Globus pallidus (tissue), 1 donor: ENCODE data around the gene HOXD9.

Experiments
- DNase-seq: peaks from one replicate; pipeline ENCODE4 v3.0.0-alpha.2; 2015; ENCODE audit warnings: low spot score

Gene HOXD9

GRCh38 chr2:176122683-176123410 lies at the start of gene HOXD9:
Gene HOXD9, plus strand, starts transcription at chr2:176122719. Its CDS starts 50 bp downstream, at chr2:176122769.
- DNase-seq, result no peak

DNA sequence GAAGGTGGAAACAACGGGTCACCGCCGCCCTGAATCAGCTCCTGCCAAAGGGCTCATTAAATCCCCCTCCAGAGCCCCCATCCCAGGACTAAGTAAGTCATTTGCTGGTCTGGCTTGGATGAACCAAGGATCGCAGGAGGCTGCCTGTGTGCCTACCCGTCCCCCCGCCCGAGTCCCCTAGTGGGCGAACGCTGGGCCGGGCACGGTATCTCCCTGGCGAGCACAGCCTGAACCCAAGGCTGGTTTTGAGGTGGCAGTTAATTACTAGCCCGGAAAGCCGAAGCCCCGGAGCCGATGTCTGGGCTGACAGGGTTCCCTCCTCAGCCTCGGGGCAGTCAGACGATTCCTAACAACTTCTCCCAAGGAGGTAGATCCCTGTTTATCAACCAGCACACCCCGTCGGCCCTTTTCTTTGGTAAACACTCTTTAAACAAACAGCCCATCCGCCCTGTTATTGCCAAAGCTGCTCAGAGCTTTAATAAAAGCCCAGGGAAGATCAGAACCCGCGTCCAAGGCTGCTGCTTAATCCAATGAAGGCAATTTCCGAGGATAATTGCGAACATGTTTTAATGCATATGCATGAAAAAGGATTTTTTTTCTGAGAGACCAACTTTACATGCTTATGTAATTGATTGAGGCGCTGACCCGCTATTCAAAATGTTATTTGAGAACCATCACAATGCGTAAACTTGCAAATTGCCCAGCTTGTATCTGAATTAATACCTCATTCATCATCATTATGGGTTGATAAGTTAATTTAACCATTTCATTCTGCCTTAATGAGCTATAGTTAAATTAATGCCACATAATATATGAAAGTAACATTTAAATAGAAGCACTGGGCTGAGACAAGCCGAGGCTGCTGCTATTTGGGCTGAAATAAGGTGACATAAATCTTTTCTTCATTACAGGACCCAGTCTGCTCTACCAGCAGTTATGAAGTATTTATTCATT lies 49.3 kb upstream of the HOXD9 start:
- no peak for DNase-seq

DNA sequence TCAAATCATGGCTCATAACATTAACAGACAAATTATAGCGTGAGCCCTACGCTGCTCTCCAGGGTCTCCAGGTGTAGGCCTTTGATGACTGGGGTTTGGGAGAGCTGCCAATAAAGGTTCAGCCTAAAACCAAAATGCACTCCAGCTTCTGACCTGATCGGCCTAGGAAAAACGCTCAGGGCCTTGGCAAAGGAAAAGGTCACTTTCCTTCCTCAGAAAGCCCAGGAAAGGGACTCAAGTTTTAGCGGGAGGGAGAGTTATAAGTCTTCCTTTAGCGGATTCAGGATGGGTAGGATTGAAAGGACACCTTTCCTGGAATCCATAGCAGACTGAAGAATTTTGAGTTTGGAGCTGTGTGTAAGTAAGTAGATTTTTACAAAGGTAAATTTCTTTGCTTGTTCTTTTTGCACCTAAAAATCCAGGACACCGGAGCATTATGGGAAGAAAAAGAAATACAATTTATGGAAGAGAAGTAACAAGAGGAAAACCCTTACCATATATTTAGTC lies 47.5 kb upstream of the HOXD9 start:
- DNase-seq, result no peak

GRCh38 chr2:176075481-176075880 lies 47.0 kb upstream of the HOXD9 start:
- no peak for DNase-seq

DNA sequence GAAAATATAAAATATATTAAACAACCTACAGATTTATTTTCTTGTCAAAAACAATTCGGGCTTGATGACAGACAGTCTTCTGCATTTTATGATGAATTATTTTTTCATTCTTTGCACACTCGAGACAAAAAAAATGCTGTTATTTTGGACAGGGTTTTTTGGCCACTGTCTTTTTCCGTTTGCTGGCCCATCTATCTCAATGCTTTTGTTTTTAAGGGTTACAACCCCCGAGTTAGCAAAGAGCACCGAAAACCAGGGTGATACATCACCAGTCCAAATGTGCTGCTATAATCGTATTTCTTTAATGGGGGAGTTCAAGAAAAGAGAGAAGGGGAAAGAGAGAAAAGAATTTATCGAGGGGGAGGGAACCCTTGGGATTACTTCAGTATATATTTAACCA lies 46.5 kb upstream of the HOXD9 start:
- DNase-seq, result no peak

DNA sequence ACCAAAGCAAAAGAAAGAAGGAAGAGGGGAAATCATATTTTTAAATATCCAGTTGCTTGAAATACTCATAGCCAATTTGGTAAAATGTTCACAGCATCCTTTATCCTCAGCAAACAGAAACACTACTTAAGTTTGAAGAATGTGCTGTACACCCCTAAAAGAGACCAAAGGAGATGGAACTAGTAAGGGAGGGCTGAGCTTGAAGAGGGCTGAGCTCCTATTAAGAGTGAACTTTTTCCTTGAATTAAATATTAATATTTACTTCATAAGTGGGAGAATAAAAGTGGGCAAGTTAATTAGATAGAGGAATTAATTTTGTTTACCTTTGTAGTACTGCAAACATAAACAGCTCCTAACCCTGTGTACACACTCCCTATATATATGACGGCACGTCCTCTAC lies 45.7 kb upstream of the HOXD9 start:
- DNase-seq, result no peak

DNA sequence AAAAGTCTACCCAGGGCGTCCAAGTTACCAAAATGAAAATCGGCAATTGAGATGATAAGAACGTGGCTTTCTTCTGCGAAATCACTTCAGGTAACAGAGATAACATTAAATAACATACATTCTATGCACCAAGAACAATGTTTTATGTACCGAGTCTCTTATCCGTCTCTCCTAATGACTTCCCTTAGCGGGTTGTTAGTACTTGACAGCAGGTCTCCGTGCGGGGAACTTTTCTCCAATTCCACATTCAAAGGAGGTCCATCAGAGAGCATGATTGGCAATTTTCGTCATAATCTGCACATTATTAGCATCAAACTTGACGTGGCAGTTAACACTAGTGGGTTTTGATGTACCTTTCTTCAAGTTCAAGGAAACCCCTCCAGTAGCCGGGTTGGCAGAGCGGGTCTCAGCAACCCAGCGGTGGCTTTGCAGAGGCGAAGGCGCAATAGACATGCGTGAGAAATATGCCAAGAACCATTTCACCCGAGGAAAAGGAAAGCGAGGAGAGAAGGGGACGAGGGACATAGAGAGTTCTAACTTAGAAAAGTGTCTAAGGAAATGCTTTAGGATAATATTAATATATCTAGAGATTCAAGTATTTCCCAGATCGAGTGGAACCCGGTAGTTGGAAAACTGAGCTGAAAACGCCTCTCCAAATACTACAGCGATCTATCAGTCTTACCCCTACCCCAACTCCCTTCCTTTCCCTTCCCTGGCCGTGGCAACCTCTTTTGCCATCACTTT lies 43.8 kb upstream of the HOXD9 start:
- DNase-seq, result no peak

DNA sequence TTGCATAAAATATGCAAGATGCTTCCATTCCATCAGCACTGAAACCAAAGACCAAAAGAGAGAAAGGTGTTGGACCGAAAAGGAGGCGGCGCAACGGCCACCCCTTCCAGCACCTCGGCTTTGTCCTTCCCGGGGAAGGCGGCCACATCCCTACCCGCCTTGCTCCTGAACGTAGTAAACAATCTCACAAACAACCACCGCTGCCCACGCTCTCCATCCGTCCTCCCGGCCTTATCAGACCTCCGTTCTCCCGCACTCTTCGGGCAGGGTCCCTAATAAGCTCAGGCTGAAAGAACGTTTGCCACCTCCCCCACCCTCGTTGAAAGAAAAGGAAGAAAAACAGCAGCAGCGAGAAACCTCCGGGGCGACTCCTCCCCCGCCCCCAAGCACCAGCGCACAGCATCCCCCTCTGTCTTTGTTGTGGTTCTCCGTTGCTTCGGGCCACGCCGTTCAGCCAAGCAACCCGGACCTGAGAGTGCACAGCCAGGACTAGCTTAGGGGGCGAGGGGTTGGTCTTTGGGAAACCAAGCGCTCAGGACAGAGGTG lies 43.2 kb upstream of the HOXD9 start:
- no peak for DNase-seq

GRCh38 chr2:176079831-176080539 lies 42.5 kb upstream of the HOXD9 start:
- no peak for DNase-seq

GRCh38 chr2:176080540-176081375 lies 41.8 kb upstream of the HOXD9 start:
- no peak for DNase-seq

DNA sequence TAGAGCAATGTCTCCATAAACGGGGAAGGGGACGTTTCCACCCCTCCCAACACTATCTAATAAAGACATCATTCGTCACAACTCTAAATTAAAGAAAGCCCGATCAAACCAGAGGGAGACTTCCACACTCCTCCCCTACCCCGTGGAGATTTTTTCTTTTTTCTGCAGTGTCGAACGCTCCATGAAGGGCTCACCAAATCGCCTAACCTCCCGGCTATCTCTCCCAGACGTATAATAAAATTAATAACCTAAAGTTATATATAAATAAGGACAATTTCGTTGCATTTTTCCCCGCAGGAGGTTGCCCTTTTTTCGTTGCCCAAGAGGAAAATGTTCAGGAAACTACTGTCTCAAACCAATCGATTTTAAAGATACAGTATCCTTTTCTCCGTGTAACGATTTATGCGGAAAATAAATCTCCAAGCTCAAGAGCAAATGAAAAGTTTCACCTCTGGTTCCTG lies 41.1 kb upstream of the HOXD9 start:
- no peak for DNase-seq

GRCh38 chr2:176081837-176082524 lies 40.5 kb upstream of the HOXD9 start:
- DNase-seq, result no peak

DNA sequence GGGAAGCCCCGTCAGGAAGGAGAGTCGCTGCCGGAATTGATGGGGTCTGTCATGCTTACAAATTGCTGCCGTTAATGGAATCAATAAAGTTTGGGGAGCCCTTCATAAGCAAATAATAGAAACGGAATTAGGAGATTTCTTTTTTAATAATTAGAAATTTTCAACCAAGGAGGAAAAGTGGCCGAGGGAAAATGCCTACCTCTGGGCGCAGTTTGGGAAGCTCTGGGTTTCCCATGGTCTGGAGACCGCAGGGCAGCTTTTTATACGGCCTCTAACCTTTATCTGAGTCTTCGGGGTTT lies 40.0 kb upstream of the HOXD9 start:
- no peak for DNase-seq

- no peak for DNase-seq
Observed at GRCh38 chr2:176082824-176083751, 39.4 kb upstream of the HOXD9 start.

GRCh38 chr2:176083796-176084261 lies 38.7 kb upstream of the HOXD9 start, which contains the start of gene EVX2:
Gene EVX2, minus strand, starts transcription at chr2:176083962. Its CDS starts 186 bp downstream, at chr2:176083776.
- DNase-seq, result no peak

DNA sequence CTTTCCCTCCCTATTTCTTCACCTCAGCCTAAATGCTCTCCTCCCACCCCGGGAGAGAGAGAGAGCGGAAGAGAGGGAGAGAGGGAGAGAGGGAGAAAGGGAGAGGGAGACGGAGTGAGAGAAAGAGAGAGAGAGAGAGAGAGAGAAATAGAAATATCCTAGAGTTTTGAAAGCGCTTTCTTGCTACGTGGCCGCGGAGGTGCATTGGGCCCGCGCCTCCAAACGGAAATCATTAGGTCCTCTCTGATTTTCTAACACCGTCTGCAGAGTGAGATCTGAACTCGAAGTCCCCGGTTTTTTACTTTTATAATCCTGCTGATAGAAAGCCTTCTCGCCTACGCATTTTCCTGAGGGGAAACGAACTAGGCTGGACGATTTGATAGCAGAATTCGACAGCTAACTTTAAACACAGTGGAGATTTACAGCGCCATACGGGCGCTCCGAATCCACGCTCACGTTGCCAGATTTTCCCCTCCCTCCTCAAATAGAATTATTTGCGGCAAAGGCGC lies 37.9 kb upstream of the HOXD9 start:
- no peak for DNase-seq

DNA sequence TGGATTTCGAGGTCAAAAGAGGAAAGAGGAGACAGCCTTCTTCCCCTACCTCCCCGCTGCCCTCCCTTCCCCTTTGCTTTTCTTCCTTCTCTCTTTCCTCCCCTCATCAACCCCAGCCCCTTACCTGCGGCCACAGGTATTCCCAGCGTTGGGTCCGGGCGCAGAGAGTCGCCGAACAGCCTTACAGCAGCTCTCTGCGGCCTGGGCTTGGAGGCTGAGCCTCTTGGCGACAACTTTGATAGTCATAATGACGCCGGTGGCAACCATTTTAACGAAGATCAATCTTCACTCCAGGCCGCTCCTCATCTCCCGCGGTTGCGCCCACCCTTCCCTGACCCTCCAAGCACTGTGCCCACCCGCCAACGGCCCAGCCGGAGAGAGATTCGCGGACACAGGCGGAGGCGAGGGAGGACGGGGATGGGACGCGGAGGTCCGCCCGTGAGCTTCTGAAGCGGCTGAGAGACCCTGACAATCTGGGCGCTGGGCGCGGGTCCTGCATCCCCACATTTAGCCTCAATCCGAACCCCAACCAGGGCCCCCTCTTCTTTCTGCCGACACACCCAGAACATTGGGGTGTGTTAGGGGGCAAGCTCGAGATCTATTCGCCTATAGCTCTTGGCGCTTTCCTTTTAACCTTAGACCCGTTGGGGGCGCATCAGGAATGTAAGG lies 37.3 kb upstream of the HOXD9 start:
- no peak for DNase-seq
